ENCODE results near the gene MPHOSPH10. TPM values are rescaled to one million over a fixed set of nuclear protein-coding genes. Genes with fewer than 3 reads are reported as not detected.
A peak's percentile ranks its signal among the peaks of the same experiment; 100 is the strongest.
"Not testable (repeated sequence)": the region's sequence is repeated elsewhere in the genome, so short reads cannot be mapped to it uniquely, and the experiment has no call there.

Gene MPHOSPH10
- 30.2 TPM for polyA plus RNA-seq (2013, experiment 1 of 4)
- polyA plus RNA-seq (2013, experiment 2 of 4), result 31.7 TPM
- 27.8 TPM for polyA plus RNA-seq (2013, experiment 3 of 4)
- polyA plus RNA-seq (2013, experiment 4 of 4), result 28.7 TPM

GRCh38 chr2:71130152-71130904, at the start of gene MPHOSPH10, which contains the start of gene MCEE:
Gene MPHOSPH10 (plus strand): TSS chr2:71130634. CDS start chr2:71130666, 32 bp downstream.
Gene MCEE (minus strand): TSS chr2:71130229. CDS start chr2:71130219, 10 bp downstream.
- peak within 1 kb of the TSS; percentile 81 for H3K4me3 ChIP-seq (ENCODE audit: insufficient read depth, low read depth, low read length)
- peak within 1 kb of the TSS; percentile 70 for H3K27ac ChIP-seq (ENCODE audit: insufficient read depth, low read depth, low read length, poor library complexity, severe bottlenecking)
- no peaks in the 10 kb centered on the region for H3K4me1 ChIP-seq (ENCODE audit: control insufficient read depth, insufficient read depth, low read length)
- WGBS, 2 experiments, result 0 to 1% methylated on average over 67 of the region's 67 CpGs
- H3K27me3 ChIP-seq (ENCODE audit: control insufficient read depth, insufficient read depth, low read length, poor library complexity, severe bottlenecking), result no peaks in the 10 kb centered on the region
- H3K9me3 ChIP-seq (ENCODE audit: control insufficient read depth, low read length), result no peaks in the 10 kb centered on the region
- peaks cover 9% of the 10 kb centered on the region for H3K36me3 ChIP-seq (ENCODE audit: control insufficient read depth, insufficient read depth, low read length)

GRCh38 chr2:71082402-71083252, 47.8 kb upstream of the MPHOSPH10 start:
- Histone ChIP-seq H3K27me3 (ENCODE audit: control insufficient read depth, insufficient read depth, low read length, poor library complexity, severe bottlenecking) (no peaks in the 10 kb centered on the region), H3K9me3 (ENCODE audit: control insufficient read depth, low read length) (no peaks in the 10 kb centered on the region), H3K36me3 (ENCODE audit: control insufficient read depth, insufficient read depth, low read length) (peaks cover 8% of the 10 kb centered on the region), H3K4me3 (ENCODE audit: insufficient read depth, low read depth, low read length) (no peak overlapping the region), H3K4me1 (ENCODE audit: control insufficient read depth, insufficient read depth, low read length) (no peaks in the 10 kb centered on the region), H3K27ac (ENCODE audit: insufficient read depth, low read depth, low read length, poor library complexity, severe bottlenecking) (no peak overlapping the region)
- 92 to 95% methylated on average over 5 of the region's 5 CpGs for WGBS, 2 experiments

GRCh38 chr2:71083297-71083696, 47.1 kb upstream of the MPHOSPH10 start:
- H3K27ac ChIP-seq (ENCODE audit: insufficient read depth, low read depth, low read length, poor library complexity, severe bottlenecking); H3K4me1 ChIP-seq (ENCODE audit: control insufficient read depth, insufficient read depth, low read length); H3K36me3 ChIP-seq (ENCODE audit: control insufficient read depth, insufficient read depth, low read length); H3K27me3 ChIP-seq (ENCODE audit: control insufficient read depth, insufficient read depth, low read length, poor library complexity, severe bottlenecking); H3K4me3 ChIP-seq (ENCODE audit: insufficient read depth, low read depth, low read length); H3K9me3 ChIP-seq (ENCODE audit: control insufficient read depth, low read length): not testable (repeated sequence)
- WGBS, 2 experiments, result no CpG with 5 or more reads among the region's 3 CpGs

- H3K9me3 ChIP-seq (ENCODE audit: control insufficient read depth, low read length); H3K36me3 ChIP-seq (ENCODE audit: control insufficient read depth, insufficient read depth, low read length); H3K4me1 ChIP-seq (ENCODE audit: control insufficient read depth, insufficient read depth, low read length); H3K4me3 ChIP-seq (ENCODE audit: insufficient read depth, low read depth, low read length); H3K27me3 ChIP-seq (ENCODE audit: control insufficient read depth, insufficient read depth, low read length, poor library complexity, severe bottlenecking); H3K27ac ChIP-seq (ENCODE audit: insufficient read depth, low read depth, low read length, poor library complexity, severe bottlenecking): not testable (repeated sequence)
- WGBS, 2 experiments, result 87 to 93% methylated on average over 10 of the region's 13 CpGs
These were observed 46.6 kb upstream of the MPHOSPH10 start for GRCh38 chr2:71083752-71084312.

GRCh38 chr2:71085325-71086003, 45.0 kb upstream of the MPHOSPH10 start:
- H3K9me3 ChIP-seq (ENCODE audit: control insufficient read depth, low read length); H3K36me3 ChIP-seq (ENCODE audit: control insufficient read depth, insufficient read depth, low read length); H3K4me1 ChIP-seq (ENCODE audit: control insufficient read depth, insufficient read depth, low read length); H3K27ac ChIP-seq (ENCODE audit: insufficient read depth, low read depth, low read length, poor library complexity, severe bottlenecking); H3K27me3 ChIP-seq (ENCODE audit: control insufficient read depth, insufficient read depth, low read length, poor library complexity, severe bottlenecking); H3K4me3 ChIP-seq (ENCODE audit: insufficient read depth, low read depth, low read length): not testable (repeated sequence)
- 78 to 79% methylated on average over 7 to 9 of the region's 9 CpGs for WGBS, 2 experiments

GRCh38 chr2:71089475-71089874, 41.0 kb upstream of the MPHOSPH10 start:
- 94 to 95% methylated on average over 14 of the region's 14 CpGs for WGBS, 2 experiments
- not testable (repeated sequence) for H3K4me1 ChIP-seq (ENCODE audit: control insufficient read depth, insufficient read depth, low read length); H3K36me3 ChIP-seq (ENCODE audit: control insufficient read depth, insufficient read depth, low read length)

GRCh38 chr2:71091808-71092207, 38.6 kb upstream of the MPHOSPH10 start:
- not testable (repeated sequence) for H3K4me1 ChIP-seq (ENCODE audit: control insufficient read depth, insufficient read depth, low read length); H3K27me3 ChIP-seq (ENCODE audit: control insufficient read depth, insufficient read depth, low read length, poor library complexity, severe bottlenecking); H3K36me3 ChIP-seq (ENCODE audit: control insufficient read depth, insufficient read depth, low read length); H3K9me3 ChIP-seq (ENCODE audit: control insufficient read depth, low read length); H3K4me3 ChIP-seq (ENCODE audit: insufficient read depth, low read depth, low read length); H3K27ac ChIP-seq (ENCODE audit: insufficient read depth, low read depth, low read length, poor library complexity, severe bottlenecking)
- 93 to 96% methylated on average over 9 of the region's 9 CpGs for WGBS, 2 experiments

More at GRCh38 chr2:71089475-71089874, 41.0 kb upstream of the MPHOSPH10 start:
- not testable (repeated sequence) for H3K4me3 ChIP-seq (ENCODE audit: insufficient read depth, low read depth, low read length); H3K9me3 ChIP-seq (ENCODE audit: control insufficient read depth, low read length); H3K27ac ChIP-seq (ENCODE audit: insufficient read depth, low read depth, low read length, poor library complexity, severe bottlenecking); H3K27me3 ChIP-seq (ENCODE audit: control insufficient read depth, insufficient read depth, low read length, poor library complexity, severe bottlenecking)

GRCh38 chr2:71092491-71093260, 37.8 kb upstream of the MPHOSPH10 start:
- WGBS, 2 experiments, result 95 to 96% methylated on average over 33 of the region's 33 CpGs
- not testable (repeated sequence) for H3K9me3 ChIP-seq (ENCODE audit: control insufficient read depth, low read length); H3K27me3 ChIP-seq (ENCODE audit: control insufficient read depth, insufficient read depth, low read length, poor library complexity, severe bottlenecking); H3K4me3 ChIP-seq (ENCODE audit: insufficient read depth, low read depth, low read length); H3K36me3 ChIP-seq (ENCODE audit: control insufficient read depth, insufficient read depth, low read length); H3K4me1 ChIP-seq (ENCODE audit: control insufficient read depth, insufficient read depth, low read length); H3K27ac ChIP-seq (ENCODE audit: insufficient read depth, low read depth, low read length, poor library complexity, severe bottlenecking)

- Histone ChIP-seq H3K27me3 (ENCODE audit: control insufficient read depth, insufficient read depth, low read length, poor library complexity, severe bottlenecking) (no peaks in the 10 kb centered on the region), H3K9me3 (ENCODE audit: control insufficient read depth, low read length) (no peaks in the 10 kb centered on the region), H3K4me1 (ENCODE audit: control insufficient read depth, insufficient read depth, low read length) (no peaks in the 10 kb centered on the region), H3K27ac (ENCODE audit: insufficient read depth, low read depth, low read length, poor library complexity, severe bottlenecking) (no peak overlapping the region), H3K36me3 (ENCODE audit: control insufficient read depth, insufficient read depth, low read length) (no peaks in the 10 kb centered on the region), H3K4me3 (ENCODE audit: insufficient read depth, low read depth, low read length) (no peak overlapping the region)
- 0 to 18% methylated on average over 2 of the region's 3 CpGs for WGBS, 2 experiments
These were observed 30.1 kb upstream of the MPHOSPH10 start for GRCh38 chr2:71100195-71100964.
